HepG2 (cell line): ENCODE results near the gene NAB2. TPM values are rescaled to one million over a fixed set of nuclear protein-coding genes. Genes with fewer than 3 reads are reported as not detected.

ENCODE experiments used
- ADNP ChIP-seq: sonication (generic); formaldehyde crosslinking; IDR thresholded peaks from 2 replicates; pipeline ENCODE4 v1.4.0; 2020; ENCODE audit warnings: missing genetic modification reagents
- CBX5 ChIP-seq: sonication (generic); formaldehyde crosslinking; IDR thresholded peaks from 2 replicates; pipeline ENCODE4 v1.4.0; 2020; ENCODE audit warnings: missing genetic modification reagents, borderline replicate concordance
- DPF2 ChIP-seq: sonication (generic); formaldehyde crosslinking; IDR thresholded peaks from 2 replicates; pipeline ENCODE4 v1.4.0; 2020; ENCODE audit warnings: mild to moderate bottlenecking, low read depth, missing genetic modification reagents, borderline replicate concordance
- FOXP1 ChIP-seq, 2 experiments: fragments of 450-650 bp in 1 of 2; IDR thresholded peaks; 2 replicates each; pipeline ENCODE4 v1.6.1; 2017 to 2018; ENCODE audit warnings: antibody characterized with exemption in 1 of 2
- HCFC1 ChIP-seq: fragments of 150-350 bp; IDR thresholded peaks from 2 replicates; pipeline ENCODE4 v1.6.1; 2014; ENCODE audit warnings: low read depth, low read length
- HMG20A ChIP-seq: IDR thresholded peaks from 2 replicates; pipeline ENCODE4 v1.6.1; 2016; ENCODE audit warnings: borderline replicate concordance
- LCORL ChIP-seq, 2 experiments: fragments of 450-650 bp in 1 of 2; sonication (generic) in 1 of 2; formaldehyde crosslinking in 1 of 2; IDR thresholded peaks; 2 replicates each; pipeline versions ENCODE4 v1.5.0 to v1.6.1; 2017 to 2020; ENCODE audit warnings: antibody characterized with exemption in 1 of 2, missing genetic modification reagents in 1 of 2
- PLRG1 ChIP-seq: fragments of 450-650 bp; conservative IDR thresholded peaks from 2 replicates; pipeline ENCODE4 v1.6.1; 2016
- RFX1 ChIP-seq: fragments of 450-650 bp; IDR thresholded peaks from 2 replicates; pipeline ENCODE4 v1.6.1; 2017
- SCMH1 ChIP-seq: sonication (generic); formaldehyde crosslinking; IDR thresholded peaks from 2 replicates; pipeline ENCODE4 v1.9.0; 2021; ENCODE audit warnings: missing genetic modification reagents, mild to moderate bottlenecking, borderline replicate concordance
- SNAPC2 ChIP-seq: sonication (generic); formaldehyde crosslinking; IDR thresholded peaks from 2 replicates; pipeline ENCODE4 v1.8.1; 2022; ENCODE audit warnings: mild to moderate bottlenecking, missing genetic modification reagents
- SOX6 ChIP-seq, 2 experiments: fragments of 450-650 bp in 1 of 2; sonication (generic) in 1 of 2; formaldehyde crosslinking in 1 of 2; IDR thresholded peaks; 2 replicates each; pipeline versions ENCODE4 v1.4.0 to v1.6.1; 2017 to 2020; ENCODE audit warnings: antibody characterized with exemption in 1 of 2, mild to moderate bottlenecking in 1 of 2, missing genetic modification reagents in 1 of 2
- SPEN ChIP-seq: sonication (generic); formaldehyde crosslinking; IDR thresholded peaks from 2 replicates; pipeline ENCODE4 v1.5.1; 2020; ENCODE audit warnings: low read depth, mild to moderate bottlenecking, missing genetic modification reagents
- SYNCRIP ChIP-seq: fragments of 200-400 bp; formaldehyde crosslinking; IDR thresholded peaks from 2 replicates; pipeline ENCODE4 v1.6.1; 2018; ENCODE audit warnings: mild to moderate bottlenecking, low read depth, low read length; ENCODE audit not compliant: insufficient read depth
- TEF ChIP-seq: sonication (generic); formaldehyde crosslinking; IDR thresholded peaks from 2 replicates; pipeline ENCODE4 v1.5.0; 2020; ENCODE audit warnings: missing genetic modification reagents
- U2AF2 ChIP-seq: fragments of 200-400 bp; formaldehyde crosslinking; IDR thresholded peaks from 2 replicates; pipeline ENCODE4 v1.6.1; 2017; ENCODE audit warnings: low read depth, mild to moderate bottlenecking, low read length
- ZNF121 ChIP-seq: sonication (generic); formaldehyde crosslinking; IDR thresholded peaks from 2 replicates; pipeline ENCODE4 v1.5.0; 2020; ENCODE audit warnings: mild to moderate bottlenecking, missing genetic modification reagents
- ZNF207 ChIP-seq: fragments of 450-650 bp; IDR thresholded peaks from 2 replicates; pipeline ENCODE4 v1.6.1; 2016; ENCODE audit warnings: antibody characterized with exemption, borderline replicate concordance
- ZNF333 ChIP-seq: sonication (generic); formaldehyde crosslinking; IDR thresholded peaks from 2 replicates; pipeline ENCODE4 v1.4.0; 2020; ENCODE audit warnings: mild to moderate bottlenecking, missing genetic modification reagents, borderline replicate concordance
- ZNF343 ChIP-seq: sonication (generic); formaldehyde crosslinking; IDR thresholded peaks from 2 replicates; pipeline ENCODE4 v1.4.0; 2020; ENCODE audit warnings: mild to moderate bottlenecking, missing genetic modification reagents
- ZNF510 ChIP-seq: sonication (generic); formaldehyde crosslinking; IDR thresholded peaks from 2 replicates; pipeline ENCODE4 v1.4.0; 2020; ENCODE audit warnings: low read depth, mild to moderate bottlenecking, missing genetic modification reagents
- ZNF549 ChIP-seq: sonication (generic); formaldehyde crosslinking; IDR thresholded peaks from 2 replicates; pipeline ENCODE4 v1.5.0; 2020; ENCODE audit warnings: missing genetic modification reagents
- ZNF574 ChIP-seq: sonication (generic); formaldehyde crosslinking; IDR thresholded peaks from 2 replicates; pipeline ENCODE4 v1.4.0; 2020; ENCODE audit warnings: missing genetic modification reagents
- ZNF768 ChIP-seq: sonication (generic); formaldehyde crosslinking; IDR thresholded peaks from 2 replicates; pipeline ENCODE4 v1.4.0; 2020; ENCODE audit warnings: missing genetic modification reagents
- ZSCAN30 ChIP-seq: sonication (generic); formaldehyde crosslinking; IDR thresholded peaks from 2 replicates; pipeline ENCODE4 v1.5.0; 2020; ENCODE audit warnings: mild to moderate bottlenecking, missing genetic modification reagents
- polyA plus RNA-seq, 8 experiments: library from polyadenylated mRNA; depleted of rRNA in 3 of 8; stranded (reverse) in 7 of 8; unstranded in 1 of 8; fragments of >200 nt; fragmentation: Illumina TruSeq in 4 of 8; extraction: Trizol in 4 of 8; gene quantifications; 2 replicates each; pipeline versions ENCODE4 v1.2.1 to v1.2.3, GENCODE V29; 2011 to 2016; ENCODE audit warnings: low read depth in 4 of 8, missing spikeins in 1 of 8, mixed read lengths in 1 of 8; ENCODE audit not compliant: insufficient read depth in 1 of 8
- total RNA-seq, 5 experiments: library from RNA; depleted of rRNA; stranded (reverse); fragments of >200 nt; fragmentation: Illumina TruSeq; extraction: Trizol; gene quantifications; 2 replicates each; pipeline ENCODE4 v1.2.3, GENCODE V29; 2016; ENCODE audit warnings: low read depth in 1 of 5
- TF ChIP-seq, protein P1 (sequence below): sonication (generic); formaldehyde crosslinking; IDR thresholded peaks from 2 replicates; pipeline ENCODE4 v1.5.0; 2020; ENCODE audit warnings: mild to moderate bottlenecking, missing genetic modification reagents
- TF ChIP-seq, protein P2 (sequence below): sonication (generic); formaldehyde crosslinking; IDR thresholded peaks from 2 replicates; pipeline ENCODE4 v1.8.1; 2023; ENCODE audit warnings: mild to moderate bottlenecking, missing genetic modification reagents, borderline replicate concordance

NAB2 gene
- total and polyA plus RNA-seq, 2 of the 13 experiments (the other 11 are each of a cell fraction or from before 2014, with no cell fraction given), result 11.7 to 12.9 TPM

DNA sequence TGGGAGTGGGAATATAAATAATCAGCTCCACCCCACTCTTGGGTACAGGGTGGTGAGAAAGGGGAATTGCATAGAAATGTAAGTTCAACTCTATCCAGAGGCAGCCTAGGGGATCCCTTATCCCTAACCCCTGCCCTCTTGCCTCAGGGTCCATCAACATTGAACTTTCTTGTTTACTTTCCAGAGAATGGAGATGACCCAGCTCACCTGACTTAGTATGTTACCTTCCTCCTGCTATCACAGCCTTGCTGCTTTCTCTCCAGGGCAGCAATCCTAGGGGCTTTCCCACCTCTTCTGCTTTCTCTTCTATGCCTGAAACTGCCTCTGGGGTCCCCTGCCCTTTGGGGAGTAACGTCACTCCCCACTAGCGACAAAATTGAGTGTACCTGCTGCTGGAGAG lies 42.0 kb downstream of the NAB2 start (continued):
- TF ChIP-seq ZNF768 (CRISPR knock-in tag) (no peak), ZNF121 (CRISPR knock-in tag) (no peak), CBX5 (CRISPR knock-in tag) (no peak), HCFC1 (no peak), TEF (CRISPR knock-in tag) (no peak), SCMH1 (CRISPR knock-in tag) (no peak), ZNF549 (no peak), SYNCRIP (no peak), LCORL (IDR thresholded peaks at IDR 0.05) (no peak), LCORL (CRISPR knock-in tag; IDR thresholded peaks at IDR 0.05) (no peak), HMG20A (CRISPR knock-in tag) (peak; percentile 78; the same call in 1 of the 2 replicates), U2AF2 (no peak), FOXP1 (IDR thresholded peaks at IDR 0.05) (no peak), FOXP1 (CRISPR knock-in tag; IDR thresholded peaks at IDR 0.05) (peak; percentile 70), ZNF333 (CRISPR knock-in tag) (no peak), ZNF207 (no peak), SOX6 (IDR thresholded peaks at IDR 0.05) (no peak), SOX6 (CRISPR knock-in tag; IDR thresholded peaks at IDR 0.05) (peak; percentile 80), RFX1 (no peak), SPEN (CRISPR knock-in tag) (no peak), ZNF343 (CRISPR knock-in tag) (no peak), PLRG1 (no peak), ZNF574 (CRISPR knock-in tag) (no peak), ADNP (no peak), SNAPC2 (no peak), DPF2 (CRISPR knock-in tag) (0 out of 2 replicates have a peak, but pooled peaks have one; percentile 41), ZSCAN30 (CRISPR knock-in tag) (no peak), ZNF510 (no peak)
- TF ChIP-seq, protein P1, sequence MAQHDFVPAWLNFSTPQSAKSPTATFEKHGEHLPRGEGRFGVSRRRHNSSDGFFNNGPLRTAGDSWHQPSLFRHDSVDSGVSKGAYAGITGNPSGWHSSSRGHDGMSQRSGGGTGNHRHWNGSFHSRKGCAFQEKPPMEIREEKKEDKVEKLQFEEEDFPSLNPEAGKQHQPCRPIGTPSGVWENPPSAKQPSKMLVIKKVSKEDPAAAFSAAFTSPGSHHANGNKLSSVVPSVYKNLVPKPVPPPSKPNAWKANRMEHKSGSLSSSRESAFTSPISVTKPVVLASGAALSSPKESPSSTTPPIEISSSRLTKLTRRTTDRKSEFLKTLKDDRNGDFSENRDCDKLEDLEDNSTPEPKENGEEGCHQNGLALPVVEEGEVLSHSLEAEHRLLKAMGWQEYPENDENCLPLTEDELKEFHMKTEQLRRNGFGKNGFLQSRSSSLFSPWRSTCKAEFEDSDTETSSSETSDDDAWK (CRISPR knock-in tag), result no peak
- TF ChIP-seq, protein P2, sequence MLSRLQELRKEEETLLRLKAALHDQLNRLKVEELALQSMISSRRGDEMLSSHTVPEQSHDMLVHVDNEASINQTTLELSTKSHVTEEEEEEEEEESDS (CRISPR knock-in tag), result no peak
